SK-N-SH (cell line): ENCODE data around the gene CLCN1. TPM values are rescaled to one million over a fixed set of nuclear protein-coding genes. Genes with fewer than 3 reads are reported as not detected.

Source experiments
- CTCF ChIA-PET: fragments of 300-600, 350-600 bp; formaldehyde crosslinking; extraction: SDS; loops from one replicate; lab custom pipeline; 2021; lab: Yijun Ruan, JAX
- POLR2A ChIA-PET: fragments of 350-600 bp; sonication (Branson Sonifier 250); formaldehyde crosslinking; extraction: SDS; loops from one replicate; lab custom pipeline; 2020; ENCODE audit warnings: antibody characterized with exemption, inconsistent platforms; lab: Yijun Ruan, JAX
- DNase-seq: peaks from one replicate; pipeline ENCODE4 v3.0.0; 2012
- H2AFZ ChIP-seq: fragments of 200-600 bp; sonication (generic); 2 replicates; pipeline ENCODE4 v1.8.1; 2016; ENCODE audit warnings: antibody characterized with exemption, mild to moderate bottlenecking, low read depth
- H3F3A ChIP-seq: fragments of 200-600 bp; sonication (generic); replicated peaks from 2 replicates; pipeline ENCODE3; 2016; ENCODE audit warnings: antibody characterized with exemption, mild to moderate bottlenecking; ENCODE audit not compliant: insufficient read depth
- H3K27ac ChIP-seq, 2 experiments: fragments of 200-500 bp in 1 of 2; fragments of 200-600 bp in 1 of 2; sonication (Bioruptor generic) in 1 of 2; sonication (generic), shearing (Covaris generic) in 1 of 2; 2 replicates each; pipeline versions ENCODE4 v1.5.1 to v1.6.1; 2014 to 2016; ENCODE audit warnings: low read depth in 2 of 2, inconsistent platforms in 1 of 2, low read length in 1 of 2, mild to moderate bottlenecking in 1 of 2, mixed read lengths in 1 of 2
- H3K27me3 ChIP-seq: fragments of 200-600 bp; sonication (generic), shearing (Covaris generic); 2 replicates; pipeline ENCODE4 v1.6.1; 2016; ENCODE audit warnings: mixed run types; ENCODE audit not compliant: insufficient read depth
- H3K36me3 ChIP-seq, 2 experiments: fragments of 200-500 bp in 1 of 2; fragments of 200-600 bp in 1 of 2; sonication (Bioruptor generic) in 1 of 2; sonication (generic) in 1 of 2; replicated peaks in 1 of 2; 2 replicates each; pipeline versions ENCODE3 to v1.5.1; 2014 to 2016; ENCODE audit warnings: low read length in 1 of 2, mild to moderate bottlenecking in 1 of 2; ENCODE audit not compliant: insufficient read depth in 2 of 2, control insufficient read depth in 1 of 2
- H3K4me1 ChIP-seq, 2 experiments: fragments of 200-500 bp in 1 of 2; fragments of 200-600 bp in 1 of 2; sonication (Bioruptor generic) in 1 of 2; sonication (generic), shearing (Covaris generic) in 1 of 2; 2 replicates each; pipeline versions ENCODE4 v1.5.1 to v1.6.1; 2014 to 2016; ENCODE audit warnings: low read depth in 1 of 2, low read length in 1 of 2, mixed run types in 1 of 2; ENCODE audit not compliant: insufficient read depth in 2 of 2, control insufficient read depth in 1 of 2
- H3K4me2 ChIP-seq: fragments of 200-600 bp; sonication (generic), shearing (Covaris generic); 2 replicates; pipeline ENCODE4 v1.6.1; 2017; ENCODE audit warnings: mixed run types
- H3K4me3 ChIP-seq, 2 experiments: fragments of 200-500 bp in 1 of 2; fragments of 200-600 bp in 1 of 2; sonication (Bioruptor generic) in 1 of 2; sonication (generic), shearing (Covaris generic) in 1 of 2; 2 replicates each; pipeline versions ENCODE4 v1.5.1 to v1.8.1; 2014 to 2016; ENCODE audit warnings: low read depth in 2 of 2, inconsistent platforms in 1 of 2, low read length in 1 of 2, mild to moderate bottlenecking in 1 of 2, mixed read lengths in 1 of 2, moderate library complexity in 1 of 2
- H3K79me2 ChIP-seq: fragments of 200-600 bp; sonication (generic); 2 replicates; pipeline ENCODE4 v1.8.1; 2017; ENCODE audit warnings: mild to moderate bottlenecking; ENCODE audit not compliant: insufficient read depth
- H3K9ac ChIP-seq: fragments of 200-600 bp; sonication (generic); 2 replicates; pipeline ENCODE4 v1.6.1; 2017; ENCODE audit warnings: mixed run types
- H3K9me2 ChIP-seq: fragments of 200-600 bp; sonication (generic); 2 replicates; pipeline ENCODE4 v1.6.1; 2017; ENCODE audit warnings: mixed run types
- H3K9me3 ChIP-seq: fragments of 200-600 bp; sonication (generic); 2 replicates; pipeline ENCODE4 v1.6.1; 2017; ENCODE audit warnings: mixed run types, mild to moderate bottlenecking, moderate library complexity
- H4K20me1 ChIP-seq: fragments of 200-600 bp; sonication (generic); 2 replicates; pipeline ENCODE4 v1.6.1; 2017; ENCODE audit warnings: mild to moderate bottlenecking, mixed run types; ENCODE audit not compliant: insufficient read depth
- ELF1 ChIP-seq: IDR thresholded peaks from 2 replicates; pipeline ENCODE4 v1.4.0; 2012
- EP300 ChIP-seq, 2 experiments: IDR thresholded peaks; 2 replicates each; pipeline versions ENCODE4 v1.4.0 to v1.6.1; 2012; ENCODE audit warnings: borderline replicate concordance in 1 of 2, low read depth in 1 of 2, low read length in 1 of 2
- FOSL2 ChIP-seq: IDR thresholded peaks from 2 replicates; pipeline ENCODE4 v1.4.0; 2012; ENCODE audit warnings: low read depth, mild to moderate bottlenecking, moderate library complexity, borderline replicate concordance
- FOXJ3 ChIP-seq: sonication (generic); formaldehyde crosslinking; IDR thresholded peaks from 2 replicates; pipeline ENCODE4 v1.5.1; 2020; ENCODE audit warnings: mild to moderate bottlenecking, missing genetic modification reagents
- GABPA ChIP-seq: IDR thresholded peaks from 2 replicates; pipeline ENCODE4 v1.4.0; 2012; ENCODE audit warnings: low read depth, mild to moderate bottlenecking
- GATA2 ChIP-seq: sonication (generic); formaldehyde crosslinking; IDR thresholded peaks from 2 replicates; pipeline ENCODE4 v1.5.0; 2020; ENCODE audit warnings: mild to moderate bottlenecking, missing genetic modification reagents
- JUND ChIP-seq: IDR thresholded peaks from 2 replicates; pipeline ENCODE4 v1.4.0; 2012
- MAX ChIP-seq: IDR thresholded peaks from 2 replicates; pipeline ENCODE4 v1.4.0; 2012; ENCODE audit warnings: low read depth
- MEF2A ChIP-seq: IDR thresholded peaks from 2 replicates; pipeline ENCODE4 v1.4.0; 2012; ENCODE audit warnings: low read depth, borderline replicate concordance
- NFIC ChIP-seq: IDR thresholded peaks from 2 replicates; pipeline ENCODE4 v1.4.0; 2012; ENCODE audit warnings: borderline replicate concordance
- RAD21 ChIP-seq: IDR thresholded peaks from 2 replicates; pipeline ENCODE4 v1.6.1; 2012; ENCODE audit warnings: mild to moderate bottlenecking, low read length
- RCOR1 ChIP-seq: fragments of 150-350 bp; IDR thresholded peaks from 2 replicates; pipeline ENCODE4 v1.6.1; 2017; ENCODE audit warnings: antibody characterized with exemption, low read length
- RFX5 ChIP-seq: IDR thresholded peaks from 2 replicates; pipeline ENCODE4 v1.6.1; 2012; ENCODE audit warnings: mild to moderate bottlenecking, improper control_type of control experiment, low read length
- RXRA ChIP-seq: IDR thresholded peaks from 2 replicates; pipeline ENCODE4 v1.4.0; 2012; ENCODE audit warnings: low read depth, mild to moderate bottlenecking, borderline replicate concordance
- SMC3 ChIP-seq: IDR thresholded peaks from 2 replicates; pipeline ENCODE4 v1.6.1; 2012; ENCODE audit warnings: low read depth, low read length, improper control_type of control experiment
- TAF1 ChIP-seq: IDR thresholded peaks from 2 replicates; pipeline ENCODE4 v1.6.1; 2012; ENCODE audit warnings: low read depth, mild to moderate bottlenecking, low read length, moderate library complexity, borderline replicate concordance
- TEAD4 ChIP-seq: IDR thresholded peaks from 2 replicates; pipeline ENCODE4 v1.4.0; 2012; ENCODE audit warnings: mild to moderate bottlenecking, borderline replicate concordance; ENCODE audit not compliant: insufficient read depth
- YY1 ChIP-seq: IDR thresholded peaks from 2 replicates; pipeline ENCODE4 v1.4.0; 2012; ENCODE audit warnings: low read depth, mild to moderate bottlenecking
- ZBTB33 ChIP-seq: IDR thresholded peaks from 2 replicates; pipeline ENCODE4 v1.4.0; 2012; ENCODE audit warnings: low read depth, borderline replicate concordance
- WGBS: methylation state at CpG from one replicate; pipeline ENCODE4 v1.1.6; 2017; ENCODE audit warnings: low lambda C conversion rate; 5-methylcytosine and 5-hydroxymethylcytosine counted together
- polyA plus RNA-seq, 3 experiments: library from polyadenylated mRNA; depleted of rRNA; stranded (reverse); fragments of >200 nt; gene quantifications; 2 replicates each; pipeline ENCODE4 v1.2.3, GENCODE V29; 2012
- TF ChIP-seq, protein P1 (sequence below): fragments of 150-350 bp; IDR thresholded peaks from 2 replicates; pipeline ENCODE4 v1.6.1; 2017; ENCODE audit warnings: antibody characterized with exemption, low read length, low read depth, borderline replicate concordance
- TF ChIP-seq, protein P2 (sequence below): fragments of 150-350 bp; IDR thresholded peaks from 2 replicates; pipeline ENCODE4 v1.6.1; 2016; ENCODE audit warnings: mild to moderate bottlenecking, low read depth, low read length
- TF ChIP-seq, protein P3 (sequence below): IDR thresholded peaks from 2 replicates; pipeline ENCODE4 v1.4.0; 2012; ENCODE audit warnings: low read depth, borderline replicate concordance

The CLCN1 gene
- polyA plus RNA-seq, 1 of the 3 experiments (the other 2 are of a cell fraction), result 0.12 TPM

- ChIA-PET POLR2A (no interaction called here), CTCF (no interaction called here)
- Histone ChIP-seq H2AFZ (no peak overlapping the region), H4K20me1 (no peaks in the 10 kb centered on the region), H3K9me2 (no peaks in the 10 kb centered on the region), H3K27ac (no peak overlapping the region), H3F3A (no peaks in the 10 kb centered on the region), H3K36me3 (peaks cover 0 to 4% of the 10 kb centered on the region in 2 experiments), H3K4me1 (no peaks in the 10 kb centered on the region), H3K27me3 (no peaks in the 10 kb centered on the region), H3K79me2 (no peaks in the 10 kb centered on the region), H3K4me2 (no peak overlapping the region), H3K4me3 (no peak overlapping the region), H3K9me3 (no peaks in the 10 kb centered on the region), H3K9ac (no peak overlapping the region)
- no peak for DNase-seq
- TF ChIP-seq GABPA (no peak), FOSL2 (no peak), NFIC (no peak), ELF1 (no peak), GATA2 (no peak), TEAD4 (no peak), EP300 (IDR thresholded peaks at IDR 0.05; ENCODE audit: borderline replicate concordance in 1 of 2, low read depth in 1 of 2, low read length in 1 of 2) (no peak), RAD21 (no peak), RFX5 (no peak), RCOR1 (no peak), MAX (no peak), ZBTB33 (no peak)
- TF ChIP-seq, protein P1, sequence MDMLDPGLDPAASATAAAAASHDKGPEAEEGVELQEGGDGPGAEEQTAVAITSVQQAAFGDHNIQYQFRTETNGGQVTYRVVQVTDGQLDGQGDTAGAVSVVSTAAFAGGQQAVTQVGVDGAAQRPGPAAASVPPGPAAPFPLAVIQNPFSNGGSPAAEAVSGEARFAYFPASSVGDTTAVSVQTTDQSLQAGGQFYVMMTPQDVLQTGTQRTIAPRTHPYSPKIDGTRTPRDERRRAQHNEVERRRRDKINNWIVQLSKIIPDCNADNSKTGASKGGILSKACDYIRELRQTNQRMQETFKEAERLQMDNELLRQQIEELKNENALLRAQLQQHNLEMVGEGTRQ, result no peak
Measured at GRCh38 chr7:143314127-143314526, 1.8 kb upstream of the CLCN1 start.

DNA sequence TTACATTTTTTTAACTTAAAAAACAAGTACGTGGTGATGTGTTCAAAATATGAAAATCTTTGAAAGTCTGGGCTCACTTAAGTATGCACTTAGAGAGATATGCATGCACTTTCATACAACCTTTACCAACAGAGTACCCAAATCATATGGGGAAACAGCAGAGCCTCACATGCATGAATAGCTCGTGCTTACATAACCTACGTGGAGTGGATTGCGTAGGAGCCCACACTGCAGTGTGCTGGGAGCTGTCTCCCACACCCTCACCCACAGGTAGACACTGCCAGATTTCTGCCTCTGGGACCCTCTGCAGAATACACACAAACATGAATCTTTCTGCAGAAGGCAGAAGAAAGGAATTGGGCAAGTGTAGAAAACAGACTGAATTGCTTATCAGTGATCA lies 581 bp downstream of the CLCN1 start:
- peaks cover 0 to 2% of the 10 kb centered on the region in 2 experiments; a peak in 1 of 4 replicates for H3K4me1 ChIP-seq
- POLR2A ChIA-PET, result no interaction called here
- no peak overlapping the region for H3K9ac ChIP-seq
- H3K9me2 ChIP-seq, result no peaks in the 10 kb centered on the region
- no peaks in the 10 kb centered on the region for H3K9me3 ChIP-seq
- TF ChIP-seq NFIC (no peak), FOSL2 (no peak), MAX (no peak), RCOR1 (no peak), SMC3 (no peak), JUND (no peak), TAF1 (no peak), FOXJ3 (CRISPR knock-in tag) (no peak), YY1 (no peak), EP300 (IDR thresholded peaks at IDR 0.05; ENCODE audit: borderline replicate concordance in 1 of 2, low read depth in 1 of 2, low read length in 1 of 2) (no peak), MEF2A (no peak), RAD21 (no peak), ELF1 (no peak), RFX5 (no peak), RXRA (no peak)
- TF ChIP-seq, protein P2, sequence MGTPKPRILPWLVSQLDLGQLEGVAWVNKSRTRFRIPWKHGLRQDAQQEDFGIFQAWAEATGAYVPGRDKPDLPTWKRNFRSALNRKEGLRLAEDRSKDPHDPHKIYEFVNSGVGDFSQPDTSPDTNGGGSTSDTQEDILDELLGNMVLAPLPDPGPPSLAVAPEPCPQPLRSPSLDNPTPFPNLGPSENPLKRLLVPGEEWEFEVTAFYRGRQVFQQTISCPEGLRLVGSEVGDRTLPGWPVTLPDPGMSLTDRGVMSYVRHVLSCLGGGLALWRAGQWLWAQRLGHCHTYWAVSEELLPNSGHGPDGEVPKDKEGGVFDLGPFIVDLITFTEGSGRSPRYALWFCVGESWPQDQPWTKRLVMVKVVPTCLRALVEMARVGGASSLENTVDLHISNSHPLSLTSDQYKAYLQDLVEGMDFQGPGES, result no peak
- TF ChIP-seq, protein P1, result no peak
- TF ChIP-seq, protein P3, sequence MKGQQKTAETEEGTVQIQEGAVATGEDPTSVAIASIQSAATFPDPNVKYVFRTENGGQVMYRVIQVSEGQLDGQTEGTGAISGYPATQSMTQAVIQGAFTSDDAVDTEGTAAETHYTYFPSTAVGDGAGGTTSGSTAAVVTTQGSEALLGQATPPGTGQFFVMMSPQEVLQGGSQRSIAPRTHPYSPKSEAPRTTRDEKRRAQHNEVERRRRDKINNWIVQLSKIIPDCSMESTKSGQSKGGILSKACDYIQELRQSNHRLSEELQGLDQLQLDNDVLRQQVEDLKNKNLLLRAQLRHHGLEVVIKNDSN, result no peak
- no peak for DNase-seq
- WGBS, result 90% methylated on average over 4 of the region's 4 CpGs
- H3K79me2 ChIP-seq, result no peaks in the 10 kb centered on the region
- no peaks in the 10 kb centered on the region for H3K36me3 ChIP-seq
- H3K4me2 ChIP-seq, result no peak overlapping the region
- no peak overlapping the region for H3K27ac ChIP-seq
- no peaks in the 10 kb centered on the region for H3F3A ChIP-seq
- no peaks in the 10 kb centered on the region for H3K27me3 ChIP-seq
- H2AFZ ChIP-seq, result no peak overlapping the region
- H3K4me3 ChIP-seq, result no peak overlapping the region
- no peaks in the 10 kb centered on the region for H4K20me1 ChIP-seq
- CTCF ChIA-PET, result interaction anchor here (1.2 to 2.0 kb wide), 3 partner anchors 17 to 76 kb away, joined by 5 to 9 read pairs (median 6); no protein-coding TSS in a partner anchor
